NB4 (cell line): ENCODE measurements around the gene LPP.

ENCODE experiments used
- DNase-seq: peaks from one replicate; pipeline ENCODE4 v3.0.0; 2010; ENCODE audit warnings: low read depth
- H3K4me3 ChIP-seq: one replicate; pipeline ENCODE4 v1.5.1; 2011; ENCODE audit warnings: mild to moderate bottlenecking, low read depth, low read length, moderate library complexity
- CTCF ChIP-seq: IDR thresholded peaks from one replicate; pipeline ENCODE4 v1.5.1; 2012; ENCODE audit warnings: low read depth, low read length
- MAX ChIP-seq: IDR thresholded peaks from 2 replicates; pipeline ENCODE4 v1.6.1; 2011; ENCODE audit warnings: low read depth, low read length
- MYC ChIP-seq: IDR thresholded peaks from 2 replicates; pipeline ENCODE4 v1.6.1; 2011; ENCODE audit warnings: low read depth, low read length
- POLR2A ChIP-seq: IDR thresholded peaks from 2 replicates; pipeline ENCODE4 v1.6.1; 2011; ENCODE audit warnings: mild to moderate bottlenecking; ENCODE audit not compliant: insufficient read length; ENCODE audit errors: extremely low read depth

The LPP gene

DNA sequence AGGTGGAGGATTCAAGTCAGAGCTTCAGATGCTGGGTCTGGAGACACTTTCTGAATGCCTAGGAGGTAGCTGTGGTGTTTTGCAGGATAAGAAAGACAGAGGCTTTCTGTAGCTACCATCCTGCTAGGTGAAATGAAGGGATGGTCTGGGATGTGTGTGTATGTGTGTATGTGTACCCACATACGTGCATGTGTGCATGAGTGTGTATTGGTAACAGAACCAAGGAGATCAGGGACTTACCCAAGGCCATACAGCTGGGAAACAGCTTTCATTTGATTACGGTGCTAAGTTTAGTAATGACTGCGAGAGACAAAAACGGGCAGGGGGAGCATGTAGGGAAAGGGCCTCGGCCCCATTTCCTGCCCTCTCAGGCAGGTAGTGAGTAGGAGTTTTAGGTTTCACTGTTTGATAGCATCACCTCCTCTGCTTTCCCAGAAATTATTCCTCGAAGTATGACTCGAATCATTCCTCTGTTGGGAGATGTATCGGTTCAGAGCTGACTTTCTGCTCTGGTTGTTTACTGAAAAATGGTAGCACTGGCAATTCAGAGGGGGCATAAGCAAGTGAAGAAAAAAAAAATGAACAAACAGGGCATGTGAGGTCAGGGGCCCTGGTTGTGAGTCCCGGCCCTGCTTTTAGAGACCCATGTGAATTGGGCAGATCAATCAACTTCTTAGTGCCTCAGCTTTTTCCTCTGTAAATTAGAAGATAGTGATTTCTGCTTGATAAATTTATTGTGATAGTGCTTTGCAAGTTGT, 130.7 kb downstream of the LPP start:
- no peak for DNase-seq
- no peak overlapping the region for H3K4me3 ChIP-seq
- no peak for TF ChIP-seq MAX
- no peak for TF ChIP-seq CTCF
- TF ChIP-seq MYC: no peak
- TF ChIP-seq POLR2A: no peak

- no peak for TF ChIP-seq POLR2A
- no peak for TF ChIP-seq MAX
- TF ChIP-seq CTCF: no peak
- TF ChIP-seq MYC: no peak
- DNase-seq: no peak
- no peak overlapping the region for H3K4me3 ChIP-seq
Observed at GRCh38 chr3:188286087-188286513, 132.1 kb downstream of the LPP start.

- DNase-seq: no peak
Observed at GRCh38 chr3:188287339-188287738, 133.4 kb downstream of the LPP start.

DNA sequence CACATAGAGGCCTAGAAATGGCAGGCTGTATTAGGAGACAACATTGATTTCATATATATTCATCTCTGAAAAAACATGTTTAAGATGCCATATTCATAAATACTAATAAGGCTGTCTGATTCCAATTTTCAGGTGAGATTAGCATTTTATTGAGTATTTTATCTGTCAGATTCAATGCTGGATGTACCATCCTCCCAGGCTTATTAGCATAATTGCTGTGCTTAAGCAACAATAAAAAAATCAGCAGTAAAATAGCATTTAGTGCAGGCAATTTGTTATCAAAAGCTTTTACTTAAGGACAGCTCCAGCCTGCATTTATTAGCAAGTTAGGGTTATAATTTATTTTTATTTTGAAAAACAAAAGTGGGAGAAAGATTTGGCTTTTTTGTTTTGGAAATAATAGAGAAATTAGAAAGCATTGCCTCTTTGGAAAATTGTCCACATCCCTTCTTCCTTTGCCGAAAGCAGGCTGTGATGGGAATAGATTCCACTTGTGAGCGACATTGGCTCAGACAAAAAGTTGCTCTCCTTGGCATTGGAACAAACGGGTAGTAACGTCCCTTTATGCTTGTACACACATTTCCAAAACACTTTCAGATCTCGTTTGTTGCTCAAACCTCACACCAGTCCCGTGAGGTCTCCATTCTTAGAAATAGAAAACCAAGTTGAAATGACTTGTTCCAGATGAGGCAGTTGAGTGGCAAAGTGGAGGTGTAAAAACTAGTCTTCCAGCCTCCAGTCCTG, 134.0 kb downstream of the LPP start:
- TF ChIP-seq MAX (no peak), CTCF (no peak), POLR2A (no peak), MYC (no peak)
- no peak overlapping the region for H3K4me3 ChIP-seq
- DNase-seq: no peak

More at GRCh38 chr3:188287339-188287738, 133.4 kb downstream of the LPP start:
- H3K4me3 ChIP-seq: no peak overlapping the region
- no peak for TF ChIP-seq MAX
- no peak for TF ChIP-seq CTCF
- no peak for TF ChIP-seq POLR2A
- no peak for TF ChIP-seq MYC

- no peak for TF ChIP-seq CTCF
- TF ChIP-seq POLR2A: no peak
- no peak for TF ChIP-seq MYC
- TF ChIP-seq MAX: no peak
- DNase-seq: no peak
- H3K4me3 ChIP-seq: no peak overlapping the region
Observed at GRCh38 chr3:188292251-188292650, 138.3 kb downstream of the LPP start.
